ENCODE results near the gene GTPBP2.

GRCh38 chr6:43610431-43610830 is 18.6 kb downstream of the GTPBP2 start:
- TF ChIP-seq, protein P1, sequence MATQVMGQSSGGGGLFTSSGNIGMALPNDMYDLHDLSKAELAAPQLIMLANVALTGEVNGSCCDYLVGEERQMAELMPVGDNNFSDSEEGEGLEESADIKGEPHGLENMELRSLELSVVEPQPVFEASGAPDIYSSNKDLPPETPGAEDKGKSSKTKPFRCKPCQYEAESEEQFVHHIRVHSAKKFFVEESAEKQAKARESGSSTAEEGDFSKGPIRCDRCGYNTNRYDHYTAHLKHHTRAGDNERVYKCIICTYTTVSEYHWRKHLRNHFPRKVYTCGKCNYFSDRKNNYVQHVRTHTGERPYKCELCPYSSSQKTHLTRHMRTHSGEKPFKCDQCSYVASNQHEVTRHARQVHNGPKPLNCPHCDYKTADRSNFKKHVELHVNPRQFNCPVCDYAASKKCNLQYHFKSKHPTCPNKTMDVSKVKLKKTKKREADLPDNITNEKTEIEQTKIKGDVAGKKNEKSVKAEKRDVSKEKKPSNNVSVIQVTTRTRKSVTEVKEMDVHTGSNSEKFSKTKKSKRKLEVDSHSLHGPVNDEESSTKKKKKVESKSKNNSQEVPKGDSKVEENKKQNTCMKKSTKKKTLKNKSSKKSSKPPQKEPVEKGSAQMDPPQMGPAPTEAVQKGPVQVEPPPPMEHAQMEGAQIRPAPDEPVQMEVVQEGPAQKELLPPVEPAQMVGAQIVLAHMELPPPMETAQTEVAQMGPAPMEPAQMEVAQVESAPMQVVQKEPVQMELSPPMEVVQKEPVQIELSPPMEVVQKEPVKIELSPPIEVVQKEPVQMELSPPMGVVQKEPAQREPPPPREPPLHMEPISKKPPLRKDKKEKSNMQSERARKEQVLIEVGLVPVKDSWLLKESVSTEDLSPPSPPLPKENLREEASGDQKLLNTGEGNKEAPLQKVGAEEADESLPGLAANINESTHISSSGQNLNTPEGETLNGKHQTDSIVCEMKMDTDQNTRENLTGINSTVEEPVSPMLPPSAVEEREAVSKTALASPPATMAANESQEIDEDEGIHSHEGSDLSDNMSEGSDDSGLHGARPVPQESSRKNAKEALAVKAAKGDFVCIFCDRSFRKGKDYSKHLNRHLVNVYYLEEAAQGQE (IDR thresholded peaks at IDR 0.05; ENCODE audit: insufficient read depth in 1 of 2, low read depth in 2 of 2, low read length in 1 of 2) = no peak
- TF ChIP-seq POLR2AphosphoS5 (IDR thresholded peaks at IDR 0.05; ENCODE audit: low read depth, low read length) = no peak
- TF ChIP-seq, protein P2, sequence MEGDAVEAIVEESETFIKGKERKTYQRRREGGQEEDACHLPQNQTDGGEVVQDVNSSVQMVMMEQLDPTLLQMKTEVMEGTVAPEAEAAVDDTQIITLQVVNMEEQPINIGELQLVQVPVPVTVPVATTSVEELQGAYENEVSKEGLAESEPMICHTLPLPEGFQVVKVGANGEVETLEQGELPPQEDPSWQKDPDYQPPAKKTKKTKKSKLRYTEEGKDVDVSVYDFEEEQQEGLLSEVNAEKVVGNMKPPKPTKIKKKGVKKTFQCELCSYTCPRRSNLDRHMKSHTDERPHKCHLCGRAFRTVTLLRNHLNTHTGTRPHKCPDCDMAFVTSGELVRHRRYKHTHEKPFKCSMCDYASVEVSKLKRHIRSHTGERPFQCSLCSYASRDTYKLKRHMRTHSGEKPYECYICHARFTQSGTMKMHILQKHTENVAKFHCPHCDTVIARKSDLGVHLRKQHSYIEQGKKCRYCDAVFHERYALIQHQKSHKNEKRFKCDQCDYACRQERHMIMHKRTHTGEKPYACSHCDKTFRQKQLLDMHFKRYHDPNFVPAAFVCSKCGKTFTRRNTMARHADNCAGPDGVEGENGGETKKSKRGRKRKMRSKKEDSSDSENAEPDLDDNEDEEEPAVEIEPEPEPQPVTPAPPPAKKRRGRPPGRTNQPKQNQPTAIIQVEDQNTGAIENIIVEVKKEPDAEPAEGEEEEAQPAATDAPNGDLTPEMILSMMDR (IDR thresholded peaks at IDR 0.05) = no peak
